Measurements from ENCODE around the gene PLK3.
"Not testable (repeated sequence)": the region's sequence is repeated elsewhere in the genome, so short reads cannot be mapped to it uniquely, and the experiment has no call there.

The PLK3 gene

GRCh38 chr1:44811234-44811633 lies 11.1 kb downstream of the PLK3 start:
- no peak for DNase-seq (ENCODE audit: low read depth in 2 of 2)
- H3K4me3 ChIP-seq (replicated peaks in 1 of 2; ENCODE audit: low read depth in 2 of 2, low read length in 2 of 2) = peak overlapping the region in 1 of 2 donors; percentile 2
- no peak for TF ChIP-seq CTCF (IDR thresholded peaks at IDR 0.05; ENCODE audit: low read depth, low read length)

DNA sequence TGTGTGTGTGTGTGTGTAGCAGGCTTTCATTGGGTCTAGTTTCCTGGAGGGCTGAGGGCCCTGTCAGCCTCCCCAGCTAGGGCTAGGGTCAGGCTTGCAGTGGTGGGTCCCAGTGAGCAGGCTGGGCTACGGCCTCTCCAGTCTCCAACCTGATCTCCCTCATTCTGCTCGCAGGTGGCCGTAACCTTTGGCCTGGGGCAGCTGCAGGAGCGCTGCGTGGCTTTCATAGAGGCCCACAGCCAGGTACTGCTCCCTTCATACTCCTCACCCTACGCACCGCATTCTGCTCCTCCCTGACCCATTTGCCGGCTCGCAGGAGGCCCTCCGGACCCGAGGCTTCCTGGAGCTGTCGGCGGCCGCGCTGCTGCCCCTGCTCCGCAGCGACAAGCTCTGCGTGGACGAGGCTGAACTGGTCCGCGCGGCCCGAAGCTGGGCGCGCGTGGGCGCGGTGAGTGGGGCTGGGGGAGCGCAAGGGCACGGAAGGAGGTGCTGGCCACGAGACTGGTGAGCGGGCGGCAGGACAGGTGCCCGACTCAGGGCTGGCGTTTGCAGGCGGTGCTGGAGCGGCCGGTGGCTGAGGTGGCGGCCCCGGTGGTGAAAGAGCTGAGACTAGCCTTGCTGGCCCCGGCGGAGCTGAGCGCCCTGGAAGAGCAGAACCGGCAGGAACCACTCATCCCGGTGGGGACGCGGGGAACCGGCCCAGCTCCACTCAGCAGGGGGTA lies 12.8 kb downstream of the PLK3 start:
- TF ChIP-seq CTCF (IDR thresholded peaks at IDR 0.05; ENCODE audit: low read depth, low read length) = no peak
- no peak for DNase-seq (ENCODE audit: low read depth in 2 of 2)
- no peak overlapping the region for H3K4me3 ChIP-seq (replicated peaks in 1 of 2; ENCODE audit: low read depth in 2 of 2, low read length in 2 of 2)

DNA sequence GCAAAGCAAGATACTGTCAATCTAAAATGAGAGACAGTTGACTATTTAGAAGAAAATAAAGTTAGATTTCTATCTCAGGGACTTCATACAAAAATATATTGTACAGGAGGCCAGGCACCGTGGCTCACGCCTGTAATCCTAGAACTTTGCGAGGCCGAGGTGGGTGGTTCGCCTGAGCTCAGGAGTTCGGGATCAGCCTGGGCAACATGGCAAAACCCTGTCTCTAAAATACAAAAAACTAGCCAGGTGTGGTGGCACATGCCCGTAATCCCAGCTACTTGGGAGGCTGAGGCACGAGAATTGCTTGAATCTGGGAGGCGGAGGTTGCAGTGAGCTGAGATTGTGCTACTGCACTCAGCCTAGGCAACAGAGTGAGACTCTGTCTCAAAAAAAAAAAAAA lies 15.7 kb downstream of the PLK3 start:
- DNase-seq (ENCODE audit: low read depth in 2 of 2); H3K4me3 ChIP-seq (replicated peaks in 1 of 2; ENCODE audit: low read depth in 2 of 2, low read length in 2 of 2): not testable (repeated sequence)

- H3K4me3 ChIP-seq (replicated peaks in 1 of 2; ENCODE audit: low read depth in 2 of 2, low read length in 2 of 2) = no peak overlapping the region
- no peak for TF ChIP-seq CTCF (IDR thresholded peaks at IDR 0.05; ENCODE audit: low read depth, low read length)
- no peak for DNase-seq (ENCODE audit: low read depth in 2 of 2)
Observed at GRCh38 chr1:44817307-44817706, 17.1 kb downstream of the PLK3 start.

- DNase-seq (ENCODE audit: low read depth in 2 of 2) = no peak
- TF ChIP-seq CTCF (IDR thresholded peaks at IDR 0.05; ENCODE audit: low read depth, low read length) = no peak
- no peak overlapping the region for H3K4me3 ChIP-seq (replicated peaks in 1 of 2; ENCODE audit: low read depth in 2 of 2, low read length in 2 of 2)
Observed at GRCh38 chr1:44817771-44818495, 17.8 kb downstream of the PLK3 start.

DNA sequence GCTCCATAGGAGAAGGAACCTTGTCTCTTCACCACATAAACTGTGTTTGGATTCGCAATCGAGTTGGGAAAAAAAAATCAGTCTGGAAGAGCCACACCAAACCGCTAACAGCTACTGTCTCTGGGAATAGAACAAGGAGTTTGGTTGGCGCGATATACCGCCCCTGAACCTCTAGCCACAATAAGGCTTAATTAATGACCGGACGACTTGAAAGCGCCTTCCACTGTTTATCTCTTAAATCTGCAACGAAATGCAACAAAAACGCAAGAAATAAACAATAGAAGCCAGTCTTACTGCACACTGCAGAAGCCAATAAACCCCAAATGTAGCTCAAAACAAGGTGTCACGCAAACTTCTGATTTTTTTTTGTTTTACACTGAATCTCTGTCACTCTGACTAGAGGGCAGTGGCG lies 19.0 kb downstream of the PLK3 start:
- H3K4me3 ChIP-seq (replicated peaks in 1 of 2; ENCODE audit: low read depth in 2 of 2, low read length in 2 of 2) = peak overlapping the region; percentile 4 to 25
- DNase-seq (ENCODE audit: low read depth in 2 of 2) = no peak
- TF ChIP-seq CTCF (IDR thresholded peaks at IDR 0.05; ENCODE audit: low read depth, low read length) = no peak

DNA sequence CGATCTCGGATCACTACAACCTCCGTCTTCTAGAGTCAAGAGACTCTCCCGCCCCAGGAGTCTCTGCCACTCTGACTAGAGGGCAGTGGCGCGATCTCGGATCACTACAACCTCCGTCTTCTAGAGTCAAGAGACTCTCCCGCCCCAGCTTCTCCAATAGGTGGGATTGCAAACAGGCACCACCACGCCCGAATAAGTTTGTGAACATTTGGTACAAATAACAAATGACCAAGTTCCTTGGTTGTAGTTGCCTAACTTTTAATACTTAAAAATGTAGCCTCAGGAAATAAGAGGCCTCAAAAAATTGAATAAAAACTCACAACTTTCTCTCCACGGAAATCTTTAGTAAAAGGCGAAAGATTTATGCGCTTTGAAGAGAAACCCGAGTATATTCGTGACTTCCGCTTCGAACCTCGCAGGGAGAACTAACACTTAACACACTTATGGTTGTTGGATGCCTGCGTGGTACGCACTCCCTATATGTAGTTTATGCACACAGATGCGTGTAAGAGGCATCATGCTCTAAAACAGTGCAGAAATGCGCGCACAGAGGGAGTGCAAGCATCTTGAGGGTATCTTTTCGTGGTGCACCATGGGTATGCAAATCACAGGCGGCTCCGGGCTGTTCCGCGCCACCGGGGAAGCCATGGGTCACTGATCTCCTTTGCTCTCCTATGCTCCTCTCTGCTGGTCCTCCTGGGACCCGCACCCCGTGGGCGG lies 19.6 kb downstream of the PLK3 start:
- TF ChIP-seq CTCF (IDR thresholded peaks at IDR 0.05; ENCODE audit: low read depth, low read length) = no peak

More for the DNA sequence above, 19.6 kb downstream of the PLK3 start:
- DNase-seq (ENCODE audit: low read depth in 2 of 2) = peak; percentile 94 to 96
- H3K4me3 ChIP-seq (replicated peaks in 1 of 2; ENCODE audit: low read depth in 2 of 2, low read length in 2 of 2) = peak overlapping the region; percentile 46 to 51
